ENCODE data around the gene PPP4R2.
"Not testable (repeated sequence)": the region's sequence is repeated elsewhere in the genome, so short reads cannot be mapped to it uniquely, and the experiment has no call there.

The PPP4R2 gene

GRCh38 chr3:72993391-72993790, 3.2 kb upstream of the PPP4R2 start:
- H3K27ac ChIP-seq: no peak overlapping the region
- no peak for TF ChIP-seq ZFX (IDR thresholded peaks at IDR 0.05)
- TF ChIP-seq CTCF (conservative IDR thresholded peaks at IDR 0.05): peak; percentile 13

- TF ChIP-seq CTCF (conservative IDR thresholded peaks at IDR 0.05): no peak
- TF ChIP-seq ZFX (IDR thresholded peaks at IDR 0.05): no peak
These were observed 1.3 kb upstream of the PPP4R2 start for GRCh38 chr3:72995337-72995736.

GRCh38 chr3:72996121-72996472, 514 bp upstream of the PPP4R2 start:
- TF ChIP-seq CTCF (conservative IDR thresholded peaks at IDR 0.05) (no peak), ZFX (IDR thresholded peaks at IDR 0.05) (no peak)
- H3K27ac ChIP-seq: peak overlapping the region; percentile 94

More at GRCh38 chr3:72995337-72995736, 1.3 kb upstream of the PPP4R2 start:
- H3K27ac ChIP-seq: no peak overlapping the region; the same call in 1 of the 2 replicates

DNA sequence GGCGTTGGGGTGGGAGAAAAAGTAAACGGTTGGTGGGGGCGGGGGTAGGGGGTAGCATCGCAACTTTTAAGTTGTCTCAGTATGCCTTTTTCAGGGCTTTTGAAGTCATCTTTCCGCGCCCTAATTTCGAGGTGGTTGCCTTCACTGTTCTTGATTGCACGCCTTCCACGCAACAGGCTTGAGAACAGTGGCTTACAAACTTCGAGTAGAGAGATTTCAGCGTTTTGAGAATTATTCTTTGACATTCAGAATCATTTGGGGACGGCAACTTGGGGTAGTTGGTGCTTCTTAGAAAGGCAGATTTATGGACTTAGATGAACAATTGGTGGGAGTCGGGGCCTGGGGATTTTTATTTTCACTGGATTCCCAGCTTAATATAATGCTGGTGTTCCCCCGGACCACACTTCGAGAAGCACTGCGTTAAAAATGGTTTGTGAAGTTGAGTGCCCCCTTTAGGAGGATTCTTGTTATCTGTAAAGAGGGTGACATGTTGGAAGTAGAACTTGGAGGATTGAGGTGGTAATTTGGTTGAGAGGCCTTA, 880 bp downstream of the PPP4R2 start:
- peak overlapping the region; percentile 94 for H3K27ac ChIP-seq
- TF ChIP-seq CTCF (conservative IDR thresholded peaks at IDR 0.05) (peak; percentile 42), ZFX (IDR thresholded peaks at IDR 0.05) (no peak)

DNA sequence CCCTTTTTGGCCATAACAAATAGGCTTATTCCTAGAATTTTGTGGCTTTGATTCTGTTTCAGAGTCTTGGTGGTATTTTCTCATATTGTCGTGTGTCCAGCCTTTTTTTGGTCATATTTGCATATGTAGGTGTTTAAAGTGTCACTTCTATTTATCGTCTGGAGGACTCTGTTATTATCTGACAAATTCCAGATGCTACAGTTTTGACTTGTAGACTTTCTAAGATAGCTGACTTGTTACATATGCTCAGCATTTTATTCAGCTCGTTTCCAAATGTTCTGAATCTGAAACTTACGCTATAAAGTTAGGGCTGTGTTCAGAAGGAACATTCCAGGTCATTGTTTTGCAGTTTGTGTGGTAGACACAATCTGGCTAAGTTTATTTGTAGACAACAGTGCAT, 1.9 kb downstream of the PPP4R2 start:
- TF ChIP-seq CTCF (conservative IDR thresholded peaks at IDR 0.05) (no peak), ZFX (IDR thresholded peaks at IDR 0.05) (no peak)
- no peak overlapping the region for H3K27ac ChIP-seq

DNA sequence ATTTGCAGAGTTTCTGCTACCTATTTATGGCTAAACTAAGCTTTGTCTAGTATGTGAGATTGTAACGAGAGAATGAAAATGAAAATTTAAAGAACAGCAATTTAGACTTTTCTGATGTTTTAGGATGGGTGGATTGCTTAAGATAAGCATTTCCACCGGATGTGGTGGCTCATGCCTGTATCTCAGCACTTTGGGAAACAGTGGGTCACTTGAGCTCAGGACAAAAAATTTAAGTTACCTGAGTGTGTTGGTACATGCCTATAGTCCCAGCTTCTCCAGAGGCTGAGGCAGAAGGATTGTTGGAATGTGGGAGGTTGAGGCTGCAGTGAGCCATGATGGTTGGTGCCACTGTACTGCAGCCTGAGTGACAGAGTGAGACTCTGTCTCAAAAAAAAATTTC, 3.3 kb downstream of the PPP4R2 start:
- TF ChIP-seq ZFX (IDR thresholded peaks at IDR 0.05) (no peak), CTCF (conservative IDR thresholded peaks at IDR 0.05) (no peak)
- H3K27ac ChIP-seq: no peak overlapping the region

DNA sequence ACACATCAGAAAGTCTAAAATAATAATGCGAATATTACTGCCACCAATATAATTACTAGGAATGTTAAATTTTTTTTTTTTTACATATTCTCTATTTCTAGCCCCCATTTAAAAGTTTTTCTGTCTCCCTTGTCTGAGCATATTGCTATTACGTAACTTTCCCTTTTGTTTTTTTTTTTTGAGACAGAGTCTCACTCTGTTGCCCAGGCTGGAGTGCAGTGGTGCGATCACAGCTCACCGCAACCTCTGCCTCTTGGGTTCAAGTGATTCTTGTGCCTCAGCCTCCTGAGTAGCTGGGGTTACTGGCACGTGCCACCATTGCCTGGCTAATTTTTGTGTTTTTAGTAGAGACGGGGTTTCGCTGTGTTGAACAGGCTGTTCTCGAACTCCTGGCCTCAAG, 6.4 kb downstream of the PPP4R2 start:
- H3K27ac ChIP-seq: not testable (repeated sequence)

GRCh38 chr3:73004316-73004715, 7.7 kb downstream of the PPP4R2 start:
- H3K27ac ChIP-seq: no peak overlapping the region
- no peak for TF ChIP-seq ZFX (IDR thresholded peaks at IDR 0.05)
- no peak for TF ChIP-seq CTCF (conservative IDR thresholded peaks at IDR 0.05)

All from C4-2B (cell line).